HCT116 (cell line): Measurements from ENCODE around the gene PLEKHA6. TPM values are rescaled to one million over a fixed set of nuclear protein-coding genes. Genes with fewer than 3 reads are reported as not detected.

Source experiments
- ATAC-seq: fragments of 200-7000 bp; cut with Tn5 transposase; 2 replicates; pipeline ENCODE4 v1.9.1; 2020; ENCODE audit warnings: mild to moderate bottlenecking, moderate library complexity
- BruUV-seq: library from RNA; stranded (reverse); fragments of 400-500 nt; replicated peaks from 2 replicates; lab custom pipeline; 2021; lab: Mats Ljungman, UMichigan
- CTCF ChIA-PET: fragments of 300-600 bp; sonication (Branson Sonifier 250); formaldehyde crosslinking; loops from one replicate; lab custom pipeline; 2021; ENCODE audit warnings: antibody characterized with exemption; lab: Charles Lee
- POLR2A ChIA-PET: fragments of 300-600, 350-600 bp; sonication (Branson Sonifier 250); formaldehyde crosslinking; loops from one replicate; lab custom pipeline; 2021; ENCODE audit warnings: antibody characterized with exemption; lab: Charles Lee
- RAD21 ChIA-PET, 2 experiments: fragments of 300-600 bp; sonication (Branson Sonifier 250); formaldehyde crosslinking; loops; one replicate each; lab custom pipeline; 2023; ENCODE audit warnings: low total read pairs in 2 of 2; ENCODE audit not compliant: uncharacterized antibody in 2 of 2, unreplicated experiment in 2 of 2, low non-redundant PET in 1 of 2; lab: Charles Lee
- DNase-seq: peaks from one replicate; pipeline ENCODE4 v3.0.0-alpha.2; 2010; ENCODE audit warnings: low read depth, low spot score
- H2AFZ ChIP-seq: fragments of 200-600 bp; shearing (Covaris generic), sonication (generic); 2 replicates; pipeline ENCODE4 v1.6.1; 2017; ENCODE audit warnings: low read depth, mixed run types, mixed read lengths, antibody characterized with exemption, low read length; ENCODE audit not compliant: poor library complexity, severe bottlenecking
- H3K27ac ChIP-seq: 2 replicates; pipeline ENCODE4 v1.5.1; 2012; ENCODE audit warnings: low read depth, low read length
- H3K27me3 ChIP-seq: fragments of 200-600 bp; sonication (generic); 2 replicates; pipeline ENCODE4 v1.6.1; 2016; ENCODE audit warnings: mixed run types, low read length, mixed read lengths; ENCODE audit not compliant: insufficient read depth
- H3K36me3 ChIP-seq, 2 experiments: fragments of 200-500 bp in 1 of 2; fragments of 200-600 bp in 1 of 2; sonication (Bioruptor generic) in 1 of 2; sonication (generic) in 1 of 2; 2 replicates each; pipeline versions ENCODE4 v1.5.1 to v1.6.1; 2014 to 2016; ENCODE audit warnings: low read length in 2 of 2, inconsistent platforms in 1 of 2, mixed read lengths in 1 of 2, mixed run types in 1 of 2; ENCODE audit not compliant: insufficient read depth in 2 of 2, control insufficient read depth in 1 of 2
- H3K4me1 ChIP-seq, 2 experiments: fragments of 200-600 bp in 1 of 2; sonication (generic) in 1 of 2; 2 replicates each; pipeline versions ENCODE4 v1.5.1 to v1.6.1; 2012 to 2017; ENCODE audit warnings: low read length in 2 of 2, inconsistent platforms in 1 of 2, mild to moderate bottlenecking in 1 of 2, mixed read lengths in 1 of 2, mixed run types in 1 of 2, moderate library complexity in 1 of 2; ENCODE audit not compliant: insufficient read depth in 2 of 2, control insufficient read depth in 1 of 2
- H3K4me2 ChIP-seq: fragments of 200-600 bp; sonication (generic); 2 replicates; pipeline ENCODE4 v1.6.1; 2017; ENCODE audit warnings: mixed run types, low read length, mixed read lengths
- H3K4me3 ChIP-seq, 2 experiments: fragments of 200-600 bp in 1 of 2; sonication (generic) in 1 of 2; replicated peaks in 1 of 2; 2 replicates each; pipeline ENCODE4 v1.5.1; 2011 to 2016; ENCODE audit warnings: low read length in 2 of 2, control low read depth in 1 of 2, low read depth in 1 of 2, mild to moderate bottlenecking in 1 of 2, mixed read lengths in 1 of 2, mixed run types in 1 of 2
- H3K79me2 ChIP-seq: fragments of 200-600 bp; sonication (generic); 2 replicates; pipeline ENCODE4 v1.6.1; 2017; ENCODE audit warnings: mild to moderate bottlenecking, mixed run types, low read length, moderate library complexity, mixed read lengths; ENCODE audit not compliant: insufficient read depth
- H3K9ac ChIP-seq: fragments of 200-600 bp; sonication (generic); 2 replicates; pipeline ENCODE4 v1.6.1; 2016; ENCODE audit warnings: low read length, mixed read lengths
- H3K9me2 ChIP-seq: fragments of 200-600 bp; sonication (generic), shearing (Covaris generic); 2 replicates; pipeline ENCODE4 v1.6.1; 2017; ENCODE audit warnings: mixed run types, mild to moderate bottlenecking, moderate library complexity; ENCODE audit not compliant: insufficient read depth
- H3K9me3 ChIP-seq, 2 experiments: fragments of 200-500 bp in 1 of 2; fragments of 200-600 bp in 1 of 2; sonication (Bioruptor generic) in 1 of 2; sonication (generic) in 1 of 2; 2 replicates each; pipeline ENCODE4 v1.6.1; 2014 to 2017; ENCODE audit warnings: low read length in 2 of 2, mixed read lengths in 2 of 2, inconsistent platforms in 1 of 2, low read depth in 1 of 2, mild to moderate bottlenecking in 1 of 2, mixed run types in 1 of 2, moderate library complexity in 1 of 2; ENCODE audit not compliant: control insufficient read depth in 1 of 2, insufficient read depth in 1 of 2
- H4K20me1 ChIP-seq: fragments of 200-600 bp; sonication (generic), shearing (Covaris generic); 2 replicates; pipeline ENCODE4 v1.6.1; 2017; ENCODE audit warnings: mixed run types, mild to moderate bottlenecking, moderate library complexity; ENCODE audit not compliant: insufficient read depth
- CBX3 ChIP-seq: IDR thresholded peaks from 2 replicates; pipeline ENCODE4 v1.6.1; 2012; ENCODE audit warnings: low read depth
- CEBPB ChIP-seq: IDR thresholded peaks from 2 replicates; pipeline ENCODE4 v1.6.1; 2012; ENCODE audit warnings: low read depth
- EGR1 ChIP-seq: IDR thresholded peaks from 2 replicates; pipeline ENCODE4 v1.6.1; 2012; ENCODE audit warnings: low read depth
- EZH2phosphoT487 ChIP-seq: fragments of 200-600 bp; IDR thresholded peaks from 2 replicates; pipeline ENCODE4 v1.6.1; 2018; ENCODE audit warnings: antibody characterized with exemption, borderline replicate concordance
- FOSL1 ChIP-seq: IDR thresholded peaks from 2 replicates; pipeline ENCODE4 v1.6.1; 2012; ENCODE audit warnings: low read depth
- SIN3A ChIP-seq: IDR thresholded peaks from 2 replicates; pipeline ENCODE4 v1.6.1; 2012; ENCODE audit warnings: low read depth
- SRF ChIP-seq: IDR thresholded peaks from 2 replicates; pipeline ENCODE4 v1.6.1; 2012; ENCODE audit warnings: low read depth
- TCF7L2 ChIP-seq: IDR thresholded peaks from 2 replicates; pipeline ENCODE4 v1.7.0; 2011; ENCODE audit warnings: borderline replicate concordance, inconsistent platforms; ENCODE audit not compliant: insufficient read depth, insufficient read length; ENCODE audit errors: extremely low read depth
- ZFX ChIP-seq: fragments of 450-650 bp; IDR thresholded peaks from 2 replicates; pipeline ENCODE4 v1.6.1; 2017
- ZNF274 ChIP-seq: fragments of 200-500 bp; sonication (Bioruptor generic); IDR thresholded peaks from 2 replicates; pipeline ENCODE4 v1.6.1; 2014; ENCODE audit warnings: mild to moderate bottlenecking, low read depth, low read length, inconsistent platforms
- intact Hi-C: fragments of 100-400 bp; cut with micrococcal nuclease; formaldehyde crosslinking; loops from 2 replicates; pipeline ENCODE4 v1.10.0; 2022
- total RNA-seq: library from RNA; stranded (reverse); gene quantifications from one replicate; pipeline ENCODE4 v1.2.1, GENCODE V29; 2021; ENCODE audit not compliant: unreplicated experiment

The PLEKHA6 gene
- total RNA-seq, 1 experiment from 2014 or later, result 13.1 TPM

GRCh38 chr1:204382714-204383083, 23.0 kb upstream of the PLEKHA6 start:
- DNase-seq (no peak), ATAC-seq (no peak)
- ChIA-PET CTCF (interaction anchor here (1.5 kb wide), 1 partner anchor 16 kb away, joined by 11 read pairs; no protein-coding TSS in a partner anchor), RAD21 (no interaction called here), POLR2A (no interaction called here)
- Histone ChIP-seq H3K36me3 (no peaks in the 10 kb centered on the region), H3K4me1 (peaks cover 5 to 20% of the 10 kb centered on the region in 2 experiments; a peak in 3 of 4 replicates), H3K9me2 (no peaks in the 10 kb centered on the region), H3K4me2 (no peak overlapping the region), H3K79me2 (no peaks in the 10 kb centered on the region), H2AFZ (no peak overlapping the region), H3K27me3 (no peaks in the 10 kb centered on the region), H3K9me3 (no peaks in the 10 kb centered on the region), H3K27ac (no peak overlapping the region), H3K9ac (no peak overlapping the region), H4K20me1 (no peaks in the 10 kb centered on the region), H3K4me3 (no peak overlapping the region)
- intact Hi-C loops, result no loop called here
- no TSS peak for BruUV-seq
- TF ChIP-seq ZFX, result no peak
- TF ChIP-seq FOSL1, result no peak
- no peak for TF ChIP-seq CEBPB
- TF ChIP-seq EGR1, result no peak
- TF ChIP-seq, all 23 proteins: peak for 0

GRCh38 chr1:204380293-204380831, 20.6 kb upstream of the PLEKHA6 start:
- H3K9ac ChIP-seq, result no peak overlapping the region
- ChIA-PET POLR2A (no interaction called here), RAD21 (no interaction called here), CTCF (no interaction called here)
- intact Hi-C loops, result no loop called here
- H3K27ac ChIP-seq, result no peak overlapping the region
- H4K20me1 ChIP-seq, result no peaks in the 10 kb centered on the region
- no peak overlapping the region for H3K4me2 ChIP-seq
- H3K4me1 ChIP-seq, result peaks cover 16 to 34% of the 10 kb centered on the region in 2 experiments
- no TSS peak for BruUV-seq
- peaks cover 13% of the 10 kb centered on the region; the same call in 1 of the 2 replicates for H3K79me2 ChIP-seq
- no peak for DNase-seq
- H3K9me3 ChIP-seq, result no peaks in the 10 kb centered on the region
- no peaks in the 10 kb centered on the region for H3K36me3 ChIP-seq
- TF ChIP-seq CEBPB (no peak), EZH2phosphoT487 (no peak), SRF (no peak), ZNF274 (no peak), SIN3A (no peak), ZFX (no peak), EGR1 (no peak), TCF7L2 (no peak), CBX3 (no peak)
- TF ChIP-seq, all 23 proteins: peak for 0
- Histone ChIP-seq H3K27me3 (no peaks in the 10 kb centered on the region), H3K9me2 (no peaks in the 10 kb centered on the region), H2AFZ (no peak overlapping the region), H3K4me3 (no peak overlapping the region)
- no peak for ATAC-seq
